Measurements from ENCODE around the gene LZTS3.

The LZTS3 gene

GRCh38 chr20:3177746-3178485 lies 4.6 kb upstream of the LZTS3 start:
- no peak for DNase-seq (ENCODE audit: low read depth)
- TF ChIP-seq CTCF (IDR thresholded peaks at IDR 0.05; ENCODE audit: control insufficient read depth, extremely low read depth, insufficient read depth) = no peak
- H3K4me3 ChIP-seq (ENCODE audit: low read depth, low read length) = no peak overlapping the region

GRCh38 chr20:3175270-3175669 lies 1.9 kb upstream of the LZTS3 start:
- H3K4me3 ChIP-seq (ENCODE audit: low read depth, low read length) = no peak overlapping the region
- no peak for DNase-seq (ENCODE audit: low read depth)
- no peak for TF ChIP-seq CTCF (IDR thresholded peaks at IDR 0.05; ENCODE audit: control insufficient read depth, extremely low read depth, insufficient read depth)

GRCh38 chr20:3174442-3175261 lies 1.3 kb upstream of the LZTS3 start:
- no peak for DNase-seq (ENCODE audit: low read depth)
- no peak for TF ChIP-seq CTCF (IDR thresholded peaks at IDR 0.05; ENCODE audit: control insufficient read depth, extremely low read depth, insufficient read depth)
- H3K4me3 ChIP-seq (ENCODE audit: low read depth, low read length) = peak overlapping the region; percentile 88

GRCh38 chr20:3173610-3174441 lies 477 bp upstream of the LZTS3 start:
- no peak for DNase-seq (ENCODE audit: low read depth)
- no peak for TF ChIP-seq CTCF (IDR thresholded peaks at IDR 0.05; ENCODE audit: control insufficient read depth, extremely low read depth, insufficient read depth)
- H3K4me3 ChIP-seq (ENCODE audit: low read depth, low read length) = peak overlapping the region; percentile 88

- no peak for DNase-seq (ENCODE audit: low read depth)
- peak overlapping the region; percentile 88 for H3K4me3 ChIP-seq (ENCODE audit: low read depth, low read length)
- TF ChIP-seq CTCF (IDR thresholded peaks at IDR 0.05; ENCODE audit: control insufficient read depth, extremely low read depth, insufficient read depth) = no peak
Observed at GRCh38 chr20:3172126-3172932, 1.0 kb downstream of the LZTS3 start.

Measured in LNCaP clone FGC (cell line).